CD4-positive, alpha-beta T cell (primary cell): Measurements from ENCODE around the gene ATXN1. TPM values are rescaled to one million over a fixed set of nuclear protein-coding genes. Genes with fewer than 3 reads are reported as not detected.
A peak's percentile ranks its signal among the peaks of the same experiment; 100 is the strongest.

ENCODE experiments used
- ATAC-seq: fragments of 200-7000 bp; cut with Tn5 transposase; one replicate; pipeline ENCODE4 v1.10.0; 2022; ENCODE audit warnings: mild to moderate bottlenecking; ENCODE audit not compliant: poor library complexity
- CTCF ChIA-PET: fragments of 350-600 bp; sonication (Branson Sonifier 250); formaldehyde crosslinking; loops from one replicate; lab custom pipeline; 2021; ENCODE audit warnings: antibody characterized with exemption, inconsistent platforms; lab: Charles Lee
- POLR2A ChIA-PET: fragments of 350-600 bp; sonication (Branson Sonifier 250); formaldehyde crosslinking; loops from one replicate; lab custom pipeline; 2021; ENCODE audit warnings: antibody characterized with exemption, inconsistent platforms; lab: Charles Lee
- DNase-seq, 14 experiments: peaks; one replicate each; pipeline ENCODE4 v3.0.0-alpha.2; 2013 to 2020; ENCODE audit warnings: mixed read lengths in 2 of 14
- H3K27ac ChIP-seq, 2 donors: one replicate each; pipeline versions ENCODE4 v1.5.1 to v1.7.0; 2013; ENCODE audit warnings: low read length in 2 of 2, low read depth in 1 of 2, mild to moderate bottlenecking in 1 of 2
- H3K27me3 ChIP-seq, 2 experiments: 1 replicate in 1 of 2; 2 replicates in 1 of 2; pipeline versions ENCODE4 v1.6.1 to v1.7.0; 2013; ENCODE audit warnings: low read length in 2 of 2, control low read depth in 1 of 2, mild to moderate bottlenecking in 1 of 2, moderate library complexity in 1 of 2; ENCODE audit not compliant: insufficient read depth in 2 of 2, control insufficient read depth in 1 of 2
- H3K36me3 ChIP-seq: one replicate; pipeline ENCODE4 v1.6.1; 2013; ENCODE audit warnings: low read length, control low read depth; ENCODE audit not compliant: insufficient read depth
- H3K4me1 ChIP-seq: one replicate; pipeline ENCODE4 v1.6.1; 2013; ENCODE audit warnings: low read length, control low read depth; ENCODE audit not compliant: insufficient read depth
- H3K4me3 ChIP-seq: one replicate; pipeline ENCODE4 v1.5.1; 2013; ENCODE audit warnings: mild to moderate bottlenecking, low read length, moderate library complexity
- H3K9me3 ChIP-seq, 2 experiments: 1 replicate in 1 of 2; 2 replicates in 1 of 2; pipeline versions ENCODE4 v1.6.1 to v1.7.0; 2013; ENCODE audit warnings: low read length in 2 of 2, mild to moderate bottlenecking in 2 of 2, control low read depth in 1 of 2, moderate library complexity in 1 of 2; ENCODE audit not compliant: control insufficient read depth in 1 of 2, insufficient read depth in 1 of 2
- H3K27ac Mint-ChIP-seq: one replicate; pipeline ENCODE4 v1.8.0; 2020; ENCODE audit warnings: mixed read lengths
- H3K27me3 Mint-ChIP-seq: one replicate; pipeline ENCODE4 v1.8.0; 2021; ENCODE audit warnings: mixed read lengths
- H3K36me3 Mint-ChIP-seq: one replicate; pipeline ENCODE4 v1.8.0; 2021; ENCODE audit warnings: low read depth, mixed read lengths
- H3K4me1 Mint-ChIP-seq: one replicate; pipeline ENCODE4 v1.8.0; 2021; ENCODE audit warnings: low read depth, mixed read lengths
- H3K4me3 Mint-ChIP-seq: one replicate; pipeline ENCODE4 v1.8.0; 2020; ENCODE audit warnings: mild to moderate bottlenecking, mixed read lengths
- H3K9me3 Mint-ChIP-seq: one replicate; pipeline ENCODE4 v1.8.0; 2020; ENCODE audit warnings: mixed read lengths
- intact Hi-C, 2 experiments: fragments of 100-400 bp; cut with DNase I in 1 of 2; cut with micrococcal nuclease in 1 of 2; formaldehyde crosslinking; loops; one replicate each; pipeline versions ENCODE4 v1.15.1 to v1.9.0; 2023 to 2025; cut with DNase I, micrococcal nuclease
- total RNA-seq, 174 experiments: library from RNA in 2 of 174; stranded (reverse) in 2 of 174; gene quantifications; one replicate each; pipeline ENCODE4 v1.2.3 and lab custom pipeline; 2021 to 2026
- TF ChIP-seq, protein P1 (sequence below): fragments of 200-600 bp; IDR thresholded peaks from one replicate; pipeline ENCODE4 v1.8.0; 2022; ENCODE audit warnings: antibody characterized with exemption, mild to moderate bottlenecking

The ATXN1 gene
- total RNA-seq, 2 experiments from 2014 or later, result 74.2 to 76.7 TPM

GRCh38 chr6:16498237-16498636, 263.0 kb downstream of the ATXN1 start:
- no peak overlapping the region for H3K4me3 Mint-ChIP-seq
- no peaks in the 10 kb centered on the region for H3K27me3 ChIP-seq
- CTCF ChIA-PET, result no interaction called here
- TF ChIP-seq, protein P1, sequence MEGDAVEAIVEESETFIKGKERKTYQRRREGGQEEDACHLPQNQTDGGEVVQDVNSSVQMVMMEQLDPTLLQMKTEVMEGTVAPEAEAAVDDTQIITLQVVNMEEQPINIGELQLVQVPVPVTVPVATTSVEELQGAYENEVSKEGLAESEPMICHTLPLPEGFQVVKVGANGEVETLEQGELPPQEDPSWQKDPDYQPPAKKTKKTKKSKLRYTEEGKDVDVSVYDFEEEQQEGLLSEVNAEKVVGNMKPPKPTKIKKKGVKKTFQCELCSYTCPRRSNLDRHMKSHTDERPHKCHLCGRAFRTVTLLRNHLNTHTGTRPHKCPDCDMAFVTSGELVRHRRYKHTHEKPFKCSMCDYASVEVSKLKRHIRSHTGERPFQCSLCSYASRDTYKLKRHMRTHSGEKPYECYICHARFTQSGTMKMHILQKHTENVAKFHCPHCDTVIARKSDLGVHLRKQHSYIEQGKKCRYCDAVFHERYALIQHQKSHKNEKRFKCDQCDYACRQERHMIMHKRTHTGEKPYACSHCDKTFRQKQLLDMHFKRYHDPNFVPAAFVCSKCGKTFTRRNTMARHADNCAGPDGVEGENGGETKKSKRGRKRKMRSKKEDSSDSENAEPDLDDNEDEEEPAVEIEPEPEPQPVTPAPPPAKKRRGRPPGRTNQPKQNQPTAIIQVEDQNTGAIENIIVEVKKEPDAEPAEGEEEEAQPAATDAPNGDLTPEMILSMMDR, result no peak
- H3K4me3 ChIP-seq, result no peak overlapping the region
- no peaks in the 10 kb centered on the region for H3K27me3 Mint-ChIP-seq
- no peak overlapping the region for H3K27ac ChIP-seq
- ATAC-seq, result no peak
- POLR2A ChIA-PET, result no interaction called here
- H3K4me1 Mint-ChIP-seq, result peaks cover 25% of the 10 kb centered on the region
- no peak for DNase-seq
- no peaks in the 10 kb centered on the region for H3K9me3 ChIP-seq
- H3K27ac Mint-ChIP-seq, result no peak overlapping the region
- H3K4me1 ChIP-seq, result peaks cover 9% of the 10 kb centered on the region
- intact Hi-C loops, result no loop called here
- peaks cover 6% of the 10 kb centered on the region for H3K36me3 Mint-ChIP-seq
- H3K9me3 Mint-ChIP-seq, result no peaks in the 10 kb centered on the region
- no peaks in the 10 kb centered on the region for H3K36me3 ChIP-seq

- Histone ChIP-seq H3K9me3 (no peaks in the 10 kb centered on the region), H3K4me1 (peaks cover 7% of the 10 kb centered on the region), H3K4me3 (no peak overlapping the region), H3K36me3 (no peaks in the 10 kb centered on the region), H3K27me3 (no peaks in the 10 kb centered on the region), H3K27ac (no peak overlapping the region)
- intact Hi-C loops, result loop anchor here in 1 of 2 experiments (1.0 kb wide), 1 partner anchor 165 kb away; no protein-coding TSS in a partner anchor
- H3K36me3 Mint-ChIP-seq, result peaks cover 6% of the 10 kb centered on the region
- peaks cover 31% of the 10 kb centered on the region for H3K4me1 Mint-ChIP-seq
- TF ChIP-seq, protein P1, result no peak
- no peaks in the 10 kb centered on the region for H3K27me3 Mint-ChIP-seq
- H3K27ac Mint-ChIP-seq, result no peak overlapping the region
- no peaks in the 10 kb centered on the region for H3K9me3 Mint-ChIP-seq
- H3K4me3 Mint-ChIP-seq, result no peak overlapping the region
- ATAC-seq (no peak), DNase-seq (no peak)
- POLR2A ChIA-PET, result no interaction called here
- CTCF ChIA-PET, result interaction anchor here (0.7 to 2.7 kb wide), 8 partner anchors 8 to 266 kb away, joined by 3 to 9 read pairs (median 3); no protein-coding TSS in a partner anchor
These were observed 264.1 kb downstream of the ATXN1 start for GRCh38 chr6:16496991-16497801.

DNA sequence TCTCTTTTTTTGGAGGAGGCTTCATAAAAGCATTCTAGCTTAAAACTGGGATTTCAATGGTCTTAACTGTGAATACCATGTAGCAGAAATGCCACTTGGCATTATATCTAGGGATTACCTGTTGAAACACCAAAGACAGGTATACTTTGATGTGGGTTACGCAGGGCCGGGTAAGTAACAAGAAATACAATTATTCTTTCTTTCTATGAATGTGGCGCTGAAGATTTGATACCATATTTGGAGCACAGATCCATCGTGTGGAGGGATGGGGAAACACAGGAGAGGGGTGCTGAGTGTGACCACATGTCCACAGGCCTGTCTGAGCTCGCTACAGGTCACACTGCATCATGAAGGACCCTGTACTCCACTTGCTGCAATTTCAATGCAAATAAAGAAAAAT, 265.1 kb downstream of the ATXN1 start:
- Mint-ChIP-seq H3K4me1 (peaks cover 31% of the 10 kb centered on the region), H3K27me3 (no peaks in the 10 kb centered on the region), H3K4me3 (no peak overlapping the region), H3K9me3 (no peaks in the 10 kb centered on the region), H3K36me3 (peaks cover 6% of the 10 kb centered on the region), H3K27ac (no peak overlapping the region)
- Histone ChIP-seq H3K36me3 (no peaks in the 10 kb centered on the region), H3K27me3 (no peaks in the 10 kb centered on the region), H3K4me3 (no peak overlapping the region), H3K4me1 (peaks cover 7% of the 10 kb centered on the region), H3K9me3 (no peaks in the 10 kb centered on the region), H3K27ac (no peak overlapping the region)
- ChIA-PET CTCF (interaction anchor here (0.6 to 2.7 kb wide), 10 partner anchors 15 to 267 kb away, joined by 3 to 9 read pairs (median 3); no protein-coding TSS in a partner anchor), POLR2A (no interaction called here)
- DNase-seq, result peak in 3 of 14 experiments; percentile 19 to 60 (median 59)
- TF ChIP-seq, protein P1, result no peak
- peak; percentile 57 for ATAC-seq
- intact Hi-C loops, result loop anchor here in 1 of 2 experiments (1.0 kb wide), 1 partner anchor 164 kb away; no protein-coding TSS in a partner anchor
